ENCODE data around the gene ELOVL6.
"Not testable (repeated sequence)": the region's sequence is repeated elsewhere in the genome, so short reads cannot be mapped to it uniquely, and the experiment has no call there.

The ELOVL6 gene

GRCh38 chr4:110196206-110196870 lies 2.1 kb downstream of the ELOVL6 start:
- peak; percentile 16 for DNase-seq

- no peak for DNase-seq
Measured at GRCh38 chr4:110195561-110196205, 2.7 kb downstream of the ELOVL6 start.

GRCh38 chr4:110193822-110194761 lies 4.3 kb downstream of the ELOVL6 start:
- DNase-seq = peak; percentile 61

GRCh38 chr4:110193287-110193686 lies 5.1 kb downstream of the ELOVL6 start:
- DNase-seq = not testable (repeated sequence)

- DNase-seq = no peak
Measured at GRCh38 chr4:110190249-110190648, 8.2 kb downstream of the ELOVL6 start.

- no peak for DNase-seq
Measured at GRCh38 chr4:110188113-110188512, 10.3 kb downstream of the ELOVL6 start.

- no peak for DNase-seq
Measured at GRCh38 chr4:110184791-110185155, 13.6 kb downstream of the ELOVL6 start.

GRCh38 chr4:110184140-110184790 lies 14.2 kb downstream of the ELOVL6 start:
- DNase-seq = no peak

- DNase-seq = no peak
Measured at GRCh38 chr4:110183643-110184042, 14.8 kb downstream of the ELOVL6 start.

GRCh38 chr4:110183058-110183457 lies 15.4 kb downstream of the ELOVL6 start:
- no peak for DNase-seq

- DNase-seq = no peak
Measured at GRCh38 chr4:110181890-110182289, 16.5 kb downstream of the ELOVL6 start.

- DNase-seq = no peak
Measured at GRCh38 chr4:110175634-110176033, 22.8 kb downstream of the ELOVL6 start.

- no peak for DNase-seq
Measured at GRCh38 chr4:110172972-110173371, 25.4 kb downstream of the ELOVL6 start.

GRCh38 chr4:110171971-110172370 lies 26.4 kb downstream of the ELOVL6 start:
- no peak for DNase-seq

GRCh38 chr4:110170861-110171260 lies 27.6 kb downstream of the ELOVL6 start:
- DNase-seq = no peak

- DNase-seq = peak; percentile 35
Measured at GRCh38 chr4:110165382-110166286, 32.8 kb downstream of the ELOVL6 start.

- DNase-seq = no peak
Measured at GRCh38 chr4:110164856-110165255, 33.6 kb downstream of the ELOVL6 start.

- no peak for DNase-seq
Measured at GRCh38 chr4:110164251-110164650, 34.2 kb downstream of the ELOVL6 start.

- no peak for DNase-seq
Measured at GRCh38 chr4:110163327-110164069, 34.9 kb downstream of the ELOVL6 start.

GRCh38 chr4:110160618-110161017 lies 37.8 kb downstream of the ELOVL6 start:
- no peak for DNase-seq

GRCh38 chr4:110159541-110159940 lies 38.9 kb downstream of the ELOVL6 start:
- no peak for DNase-seq

All from activated CD4-positive, alpha-beta T cell treated with anti-CD3 and anti-CD28 coated beads for 1 hour (primary cell).